ENCODE data around the gene WDCP. TPM values are rescaled to one million over a fixed set of nuclear protein-coding genes. Genes with fewer than 3 reads are reported as not detected.

The WDCP gene
- total RNA-seq, 1 experiment from 2014 or later: 5.6 TPM

DNA sequence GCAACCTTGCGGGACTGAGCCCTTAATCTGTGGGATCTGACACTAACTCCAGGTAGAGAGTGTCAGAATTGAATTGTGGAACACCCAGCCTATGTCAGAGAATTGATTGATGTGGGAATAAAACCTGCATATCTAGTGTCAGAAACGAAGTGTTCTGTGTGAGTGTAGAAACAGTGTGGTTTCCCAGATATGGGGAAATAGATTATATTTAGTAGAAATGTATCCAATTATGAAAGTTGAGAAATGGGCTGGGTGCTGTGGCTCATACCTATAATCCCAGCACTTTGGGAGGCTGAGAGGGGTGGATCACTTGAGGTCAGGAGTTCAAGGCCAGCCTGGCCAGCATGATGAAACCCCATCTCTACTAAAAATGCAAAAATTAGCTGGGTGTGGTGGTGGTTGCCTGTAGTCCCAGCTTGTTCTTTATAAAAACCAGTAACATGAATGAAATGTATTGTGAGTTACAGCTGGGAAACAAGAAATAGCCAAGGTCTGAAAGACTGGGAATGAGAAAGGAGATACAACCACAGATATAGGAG, 41.7 kb upstream of the WDCP start:
- intact Hi-C loops (cut with micrococcal nuclease): no loop called here
- Histone ChIP-seq H2AFZ (ENCODE audit: low read length) (no peak overlapping the region), H3K27me3 (ENCODE audit: low read length) (no peaks in the 10 kb centered on the region), H4K20me1 (ENCODE audit: low read length) (no peaks in the 10 kb centered on the region), H3K27ac (ENCODE audit: low read length) (no peak overlapping the region), H3K9ac (ENCODE audit: low read length) (no peak overlapping the region), H3K4me2 (ENCODE audit: low read length) (no peak overlapping the region), H3K9me3 (ENCODE audit: low read length) (no peaks in the 10 kb centered on the region), H3F3A (ENCODE audit: low read length, unreplicated experiment) (no peaks in the 10 kb centered on the region), H3K4me3 (ENCODE audit: low read length) (no peak overlapping the region), H3K79me2 (ENCODE audit: low read length) (no peaks in the 10 kb centered on the region), H3K4me1 (ENCODE audit: insufficient read depth, low read length) (peaks cover 5% of the 10 kb centered on the region; the same call in 1 of the 2 replicates), H3K36me3 (ENCODE audit: low read depth, low read length) (no peaks in the 10 kb centered on the region), H3K9me2 (replicated peaks; ENCODE audit: low read length) (no peaks in the 10 kb centered on the region)
- TF ChIP-seq, protein P1, sequence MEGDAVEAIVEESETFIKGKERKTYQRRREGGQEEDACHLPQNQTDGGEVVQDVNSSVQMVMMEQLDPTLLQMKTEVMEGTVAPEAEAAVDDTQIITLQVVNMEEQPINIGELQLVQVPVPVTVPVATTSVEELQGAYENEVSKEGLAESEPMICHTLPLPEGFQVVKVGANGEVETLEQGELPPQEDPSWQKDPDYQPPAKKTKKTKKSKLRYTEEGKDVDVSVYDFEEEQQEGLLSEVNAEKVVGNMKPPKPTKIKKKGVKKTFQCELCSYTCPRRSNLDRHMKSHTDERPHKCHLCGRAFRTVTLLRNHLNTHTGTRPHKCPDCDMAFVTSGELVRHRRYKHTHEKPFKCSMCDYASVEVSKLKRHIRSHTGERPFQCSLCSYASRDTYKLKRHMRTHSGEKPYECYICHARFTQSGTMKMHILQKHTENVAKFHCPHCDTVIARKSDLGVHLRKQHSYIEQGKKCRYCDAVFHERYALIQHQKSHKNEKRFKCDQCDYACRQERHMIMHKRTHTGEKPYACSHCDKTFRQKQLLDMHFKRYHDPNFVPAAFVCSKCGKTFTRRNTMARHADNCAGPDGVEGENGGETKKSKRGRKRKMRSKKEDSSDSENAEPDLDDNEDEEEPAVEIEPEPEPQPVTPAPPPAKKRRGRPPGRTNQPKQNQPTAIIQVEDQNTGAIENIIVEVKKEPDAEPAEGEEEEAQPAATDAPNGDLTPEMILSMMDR (conservative IDR thresholded peaks at IDR 0.05; ENCODE audit: low read depth, low read length): no peak
- TF ChIP-seq EZH2 (IDR thresholded peaks at IDR 0.05; ENCODE audit: low read length, unreplicated experiment) (no peak), EZH2phosphoT487 (IDR thresholded peaks at IDR 0.05; ENCODE audit: borderline replicate concordance, low read length) (no peak)
- no TSS peak for BruUV-seq (replicated peaks)
- no peak for DNase-seq
- CTCF ChIA-PET: no interaction called here
- ATAC-seq: no peak
- POLR2A ChIA-PET (ENCODE audit: unreplicated experiment): no interaction called here

DNA sequence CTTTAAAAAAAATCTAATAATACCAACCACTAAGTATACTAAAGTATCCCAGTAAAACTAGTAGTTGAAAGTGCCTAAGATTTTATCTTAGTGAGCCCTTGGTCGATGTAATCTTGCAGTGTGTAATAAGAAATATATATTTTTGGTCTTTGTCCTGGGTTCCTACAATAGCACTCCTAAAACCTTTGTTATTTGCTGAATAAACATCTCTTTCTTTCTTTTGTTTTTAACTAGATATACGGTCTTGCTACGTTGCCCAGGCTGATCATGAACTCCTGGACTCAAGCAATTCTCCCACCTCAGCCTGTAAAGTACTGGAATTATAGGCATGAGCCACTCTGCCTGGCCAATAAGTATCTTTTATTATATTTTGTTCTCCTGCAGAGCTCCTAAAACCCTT, 39.8 kb upstream of the WDCP start:
- CTCF ChIA-PET: no interaction called here
- POLR2A ChIA-PET (ENCODE audit: unreplicated experiment): no interaction called here
- ATAC-seq: no peak

GRCh38 chr2:24086241-24086640, 39.0 kb upstream of the WDCP start:
- Histone ChIP-seq H3K9me2 (replicated peaks; ENCODE audit: low read length) (no peaks in the 10 kb centered on the region), H3K4me3 (ENCODE audit: low read length) (no peak overlapping the region), H3K79me2 (ENCODE audit: low read length) (peaks cover 10% of the 10 kb centered on the region; the same call in 1 of the 2 replicates), H4K20me1 (ENCODE audit: low read length) (no peaks in the 10 kb centered on the region), H3F3A (ENCODE audit: low read length, unreplicated experiment) (no peaks in the 10 kb centered on the region), H3K9ac (ENCODE audit: low read length) (no peak overlapping the region), H3K27me3 (ENCODE audit: low read length) (no peaks in the 10 kb centered on the region), H2AFZ (ENCODE audit: low read length) (no peak overlapping the region), H3K9me3 (ENCODE audit: low read length) (no peaks in the 10 kb centered on the region), H3K4me2 (ENCODE audit: low read length) (no peak overlapping the region), H3K4me1 (ENCODE audit: insufficient read depth, low read length) (peaks cover 14% of the 10 kb centered on the region), H3K27ac (ENCODE audit: low read length) (no peak overlapping the region), H3K36me3 (ENCODE audit: low read depth, low read length) (peaks cover 5% of the 10 kb centered on the region)
- POLR2A ChIA-PET (ENCODE audit: unreplicated experiment): no interaction called here
- BruUV-seq (replicated peaks): no TSS peak
- DNase-seq: no peak
- intact Hi-C loops (cut with micrococcal nuclease): no loop called here
- no peak for TF ChIP-seq EZH2phosphoT487 (IDR thresholded peaks at IDR 0.05; ENCODE audit: borderline replicate concordance, low read length)
- CTCF ChIA-PET: no interaction called here
- ATAC-seq: no peak

More for the DNA sequence above, 39.8 kb upstream of the WDCP start:
- Histone ChIP-seq H3K9me3 (ENCODE audit: low read length) (no peaks in the 10 kb centered on the region), H2AFZ (ENCODE audit: low read length) (no peak overlapping the region), H3K36me3 (ENCODE audit: low read depth, low read length) (peaks cover 5% of the 10 kb centered on the region), H3K4me2 (ENCODE audit: low read length) (no peak overlapping the region), H3K27me3 (ENCODE audit: low read length) (no peaks in the 10 kb centered on the region), H3K4me1 (ENCODE audit: insufficient read depth, low read length) (peaks cover 14% of the 10 kb centered on the region), H3K27ac (ENCODE audit: low read length) (no peak overlapping the region), H4K20me1 (ENCODE audit: low read length) (no peaks in the 10 kb centered on the region), H3K9me2 (replicated peaks; ENCODE audit: low read length) (no peaks in the 10 kb centered on the region), H3K9ac (ENCODE audit: low read length) (no peak overlapping the region), H3K79me2 (ENCODE audit: low read length) (peaks cover 10% of the 10 kb centered on the region; the same call in 1 of the 2 replicates), H3F3A (ENCODE audit: low read length, unreplicated experiment) (no peaks in the 10 kb centered on the region), H3K4me3 (ENCODE audit: low read length) (no peak overlapping the region)
- no TSS peak for BruUV-seq (replicated peaks)
- TF ChIP-seq, protein P1 (conservative IDR thresholded peaks at IDR 0.05; ENCODE audit: low read depth, low read length): no peak
- no peak for TF ChIP-seq EZH2phosphoT487 (IDR thresholded peaks at IDR 0.05; ENCODE audit: borderline replicate concordance, low read length)
- no peak for TF ChIP-seq EZH2 (IDR thresholded peaks at IDR 0.05; ENCODE audit: low read length, unreplicated experiment)
- intact Hi-C loops (cut with micrococcal nuclease): no loop called here
- no peak for DNase-seq
